ENCODE data around the gene GALNT2.

GALNT2 gene

DNA sequence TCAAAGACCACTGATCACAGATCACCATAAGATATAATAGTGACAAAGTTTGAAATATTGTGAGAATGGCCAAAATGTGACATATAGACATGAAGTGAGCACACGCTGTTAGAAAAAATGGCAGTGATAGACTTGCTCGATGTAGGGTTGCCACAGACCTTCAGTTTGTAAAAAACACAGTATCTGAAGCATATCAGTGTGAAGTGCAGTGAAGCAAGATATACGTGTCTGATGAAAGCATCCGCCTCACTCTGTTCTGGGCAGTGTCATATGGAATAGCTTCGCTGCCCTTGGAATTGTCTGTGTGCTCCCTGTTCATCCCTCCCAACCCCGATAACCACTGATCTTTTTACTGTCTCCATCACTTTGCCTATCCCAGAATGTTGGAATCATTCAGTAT is 50.7 kb downstream of the GALNT2 start:
- DNase-seq, result no peak

DNA sequence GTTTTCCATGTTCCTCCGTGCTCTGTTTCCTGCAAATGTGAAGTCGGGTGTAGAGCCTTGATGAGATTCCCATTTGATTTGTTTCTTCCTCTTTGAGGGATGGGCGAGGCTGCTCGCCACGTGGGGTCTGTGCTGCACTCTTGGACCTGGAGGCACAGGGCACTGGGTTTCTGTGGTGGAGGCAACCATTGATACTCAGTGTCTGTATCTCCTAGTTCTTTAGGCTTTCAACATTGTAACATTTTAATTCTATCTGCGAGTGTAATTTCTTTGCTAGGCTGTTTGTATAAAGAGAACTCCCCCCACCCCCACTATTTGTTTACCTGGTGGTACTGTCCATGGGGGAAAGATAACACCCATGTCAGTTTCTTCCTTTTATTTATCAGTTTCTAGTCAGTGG is 52.3 kb downstream of the GALNT2 start:
- DNase-seq, result no peak

DNA sequence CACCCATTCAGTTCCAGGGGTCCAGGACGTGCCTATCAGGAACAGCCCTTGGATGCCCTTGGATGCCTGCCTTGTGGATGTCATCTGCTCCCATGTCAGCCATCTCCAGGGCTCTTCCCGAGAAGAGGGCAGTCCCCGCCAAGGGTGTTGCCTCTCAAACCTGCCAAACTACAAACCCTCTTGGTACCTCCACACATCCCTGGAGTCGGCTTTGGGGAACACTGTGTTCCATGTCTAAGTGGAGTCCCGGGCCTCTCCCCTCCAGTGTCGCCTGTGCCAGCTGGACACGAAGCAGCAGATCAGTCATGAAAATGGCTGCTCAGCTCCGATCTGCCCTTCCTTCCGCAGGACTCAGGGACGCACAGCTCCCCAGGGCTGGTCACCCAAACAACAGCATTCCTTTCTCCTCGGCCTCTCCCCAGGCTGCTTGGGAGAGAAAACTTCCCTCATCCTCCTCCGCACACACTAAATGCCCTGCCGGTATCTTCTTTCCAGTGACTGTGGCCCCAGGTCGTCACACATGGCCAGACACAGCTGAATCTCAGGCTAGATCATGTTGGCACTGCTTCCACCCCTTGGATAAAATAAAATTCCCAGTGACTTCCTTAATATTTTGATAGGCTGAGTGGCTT is 53.4 kb downstream of the GALNT2 start:
- no peak for DNase-seq

DNA sequence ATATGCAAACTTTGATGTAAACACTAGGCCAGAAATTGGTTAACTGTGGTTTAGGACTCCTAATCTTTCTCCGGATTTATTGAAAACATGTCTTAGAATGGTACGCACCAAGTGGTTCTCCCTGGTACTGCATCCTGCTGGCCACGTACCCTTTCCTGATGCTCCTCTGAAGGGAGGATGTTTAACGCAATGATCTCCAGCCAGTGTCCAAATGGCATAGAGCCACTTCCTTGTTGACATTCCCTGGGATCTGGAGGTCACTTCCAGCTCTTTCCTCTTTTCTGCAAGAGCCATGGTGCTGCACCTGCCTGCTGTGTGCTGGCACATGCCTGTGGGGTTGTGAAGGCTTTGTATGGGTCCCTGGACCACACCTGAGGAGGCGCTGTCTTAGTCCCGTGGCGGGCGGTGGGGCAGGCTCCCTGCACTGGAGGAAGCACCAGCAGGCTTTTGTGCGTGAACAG is 53.9 kb downstream of the GALNT2 start:
- DNase-seq, result no peak

DNA sequence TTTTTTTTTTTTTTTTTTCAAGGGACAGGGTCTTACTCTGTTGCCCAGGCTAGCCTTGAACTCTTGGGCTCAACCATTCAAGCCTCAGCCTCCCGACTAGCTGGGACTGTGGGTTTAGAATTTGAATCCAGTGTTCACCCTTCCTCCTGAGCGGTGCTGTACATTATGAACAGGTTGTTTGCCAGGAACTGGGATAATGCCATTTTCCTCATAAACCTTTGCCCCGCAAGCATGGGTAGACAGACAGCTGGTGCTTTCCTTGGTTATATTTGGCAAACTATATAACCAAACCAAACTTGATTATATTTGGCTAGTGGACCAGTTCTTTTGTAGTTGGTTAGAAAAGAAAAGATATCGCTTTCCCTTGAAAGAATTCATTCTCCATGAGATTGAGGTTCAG is 54.9 kb downstream of the GALNT2 start:
- no peak for DNase-seq

DNA sequence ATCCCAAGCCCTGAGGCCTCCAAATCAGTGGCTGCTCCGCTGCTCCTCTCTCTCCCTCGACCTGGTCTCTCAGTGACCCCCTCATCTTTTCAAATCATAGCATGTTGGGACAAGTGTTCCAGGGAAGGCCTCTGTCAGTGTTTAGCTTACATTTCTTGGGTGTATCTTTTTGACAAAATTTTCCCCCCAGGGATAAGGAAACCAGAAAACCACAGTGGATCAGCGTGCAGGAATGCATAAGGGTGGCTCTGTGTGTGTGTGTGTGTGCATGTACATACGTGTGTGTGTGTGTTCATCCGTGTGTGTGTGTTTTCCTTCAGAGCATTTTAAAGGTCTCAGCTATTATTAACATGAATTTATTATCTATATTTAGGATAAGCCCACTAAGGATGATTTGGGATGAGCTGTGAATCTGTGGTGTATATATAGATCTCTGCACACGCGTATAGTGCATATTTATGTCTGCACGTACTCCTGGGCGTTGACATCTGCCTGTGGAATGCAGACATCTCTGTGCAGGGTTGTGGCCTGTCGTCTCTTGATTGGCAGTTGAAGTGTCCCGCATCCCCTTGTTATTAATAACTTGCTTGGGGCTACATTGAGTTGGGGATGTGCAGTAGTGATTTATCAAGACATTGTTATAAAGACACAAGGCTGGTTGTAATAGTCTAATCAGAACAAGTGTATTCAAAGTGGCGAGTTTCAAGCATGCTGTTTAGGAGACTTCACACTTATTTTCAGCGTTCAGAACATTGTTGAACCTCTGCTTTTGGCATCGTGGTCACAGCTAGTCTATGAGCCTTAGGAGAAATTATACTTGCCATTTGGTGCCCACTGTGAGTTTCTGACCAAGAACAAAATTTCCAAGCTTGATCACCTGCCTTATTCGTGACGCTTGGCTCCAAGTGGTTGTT is 55.6 kb downstream of the GALNT2 start:
- DNase-seq, result no peak

DNA sequence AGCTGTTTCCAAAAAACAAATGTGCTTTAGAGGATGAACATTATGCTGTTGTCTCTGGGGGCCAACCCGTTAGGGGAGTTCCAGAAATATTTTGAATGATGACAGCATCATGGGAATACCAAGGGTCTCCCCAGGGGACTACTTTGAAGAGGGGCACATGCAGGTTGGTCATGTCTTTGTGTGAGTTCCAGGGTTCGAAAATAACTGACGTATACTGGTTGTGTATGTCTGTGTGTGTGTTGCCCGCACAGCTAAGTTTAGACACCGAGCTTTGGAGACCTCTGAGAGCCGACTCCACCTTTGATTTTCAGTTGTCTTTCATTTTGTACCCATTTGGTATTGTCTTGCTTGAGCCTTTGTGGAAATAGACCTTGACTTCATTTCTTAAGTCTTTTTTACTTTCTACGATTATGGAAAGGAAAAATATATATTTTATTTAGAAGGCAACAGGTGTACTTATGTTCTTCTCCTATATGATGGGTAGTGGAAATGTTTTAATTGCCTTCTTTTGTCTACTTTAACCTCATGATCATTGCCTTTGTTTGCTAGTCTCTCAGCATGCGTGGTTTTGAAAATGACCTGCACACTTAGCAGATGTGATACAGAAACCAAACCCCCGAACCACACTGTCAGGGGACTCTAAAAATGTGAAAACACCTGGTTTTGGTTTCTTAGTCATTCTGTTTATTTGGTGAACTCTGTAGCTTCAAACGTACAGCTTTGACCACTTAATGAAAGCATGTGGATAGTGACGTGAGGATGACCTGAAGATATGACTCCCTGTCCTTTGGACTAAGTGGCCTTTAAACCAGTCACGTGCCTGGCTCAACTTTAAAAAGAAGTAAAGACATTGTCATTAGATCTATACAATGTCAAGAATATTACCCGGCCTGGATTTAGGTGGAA is 56.5 kb downstream of the GALNT2 start:
- no peak for DNase-seq

DNA sequence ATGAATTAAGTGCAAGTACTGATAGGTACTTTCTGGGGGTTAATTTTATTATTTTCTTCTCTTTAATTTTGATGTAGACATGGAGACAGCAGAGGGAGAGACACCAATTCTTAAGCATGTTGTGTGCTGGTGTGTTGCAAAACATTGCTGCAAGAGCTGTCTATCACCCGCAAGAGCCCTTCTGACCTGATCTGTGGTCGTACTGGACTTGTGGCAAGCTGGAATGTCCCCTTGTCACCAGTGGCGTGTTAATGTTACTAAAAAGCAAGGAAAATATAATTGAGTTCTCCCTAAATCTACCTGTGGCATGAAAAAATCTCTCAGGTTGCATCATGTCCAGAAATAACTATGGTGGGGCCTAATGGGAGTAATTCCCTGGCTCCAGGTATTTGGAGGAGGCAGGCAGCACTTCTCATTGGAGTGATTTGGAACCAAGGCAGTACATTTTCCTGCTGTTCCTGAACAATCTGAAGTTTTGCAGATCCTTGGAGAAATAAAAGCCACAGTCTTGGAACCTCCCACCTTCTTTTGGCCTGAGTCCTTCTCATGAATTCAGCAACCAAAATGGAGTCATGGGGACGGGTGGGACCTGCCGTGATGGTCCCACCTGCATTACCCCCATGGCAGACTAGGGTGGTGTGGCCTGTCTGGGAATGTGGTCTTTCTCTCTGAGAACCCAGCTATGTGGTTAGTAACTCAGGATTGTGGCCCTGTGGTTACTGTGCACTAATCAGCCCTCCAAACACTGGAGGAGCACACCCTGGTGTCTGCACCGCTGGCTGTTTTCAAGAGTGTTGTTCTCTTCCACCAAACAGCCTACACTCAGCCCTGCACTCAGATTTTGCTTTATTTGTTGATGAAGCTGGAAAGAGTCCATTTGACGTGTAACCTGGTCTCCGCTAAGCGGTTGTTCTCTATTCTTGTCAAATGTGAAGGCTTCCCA is 57.4 kb downstream of the GALNT2 start:
- DNase-seq, result no peak

DNA sequence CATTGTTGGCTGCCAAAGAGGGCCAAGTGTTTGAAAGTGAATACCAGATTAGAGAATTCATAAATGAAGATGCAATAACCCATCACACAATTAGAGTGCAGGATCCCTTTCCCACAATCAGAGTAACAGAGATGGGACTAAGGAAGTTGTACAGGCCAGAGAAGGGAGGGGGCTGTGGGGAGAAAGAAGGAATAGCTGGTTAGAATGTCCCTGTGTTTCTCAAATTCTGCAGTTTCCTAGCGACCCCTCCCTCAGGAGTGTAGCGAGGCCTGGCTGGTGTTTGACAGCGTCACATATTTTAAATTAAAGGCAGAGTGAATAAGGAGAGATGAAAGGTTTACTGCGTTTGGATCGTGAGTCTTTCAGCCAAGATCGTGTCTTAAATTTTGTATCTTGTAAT is 58.1 kb downstream of the GALNT2 start:
- no peak for DNase-seq

DNA sequence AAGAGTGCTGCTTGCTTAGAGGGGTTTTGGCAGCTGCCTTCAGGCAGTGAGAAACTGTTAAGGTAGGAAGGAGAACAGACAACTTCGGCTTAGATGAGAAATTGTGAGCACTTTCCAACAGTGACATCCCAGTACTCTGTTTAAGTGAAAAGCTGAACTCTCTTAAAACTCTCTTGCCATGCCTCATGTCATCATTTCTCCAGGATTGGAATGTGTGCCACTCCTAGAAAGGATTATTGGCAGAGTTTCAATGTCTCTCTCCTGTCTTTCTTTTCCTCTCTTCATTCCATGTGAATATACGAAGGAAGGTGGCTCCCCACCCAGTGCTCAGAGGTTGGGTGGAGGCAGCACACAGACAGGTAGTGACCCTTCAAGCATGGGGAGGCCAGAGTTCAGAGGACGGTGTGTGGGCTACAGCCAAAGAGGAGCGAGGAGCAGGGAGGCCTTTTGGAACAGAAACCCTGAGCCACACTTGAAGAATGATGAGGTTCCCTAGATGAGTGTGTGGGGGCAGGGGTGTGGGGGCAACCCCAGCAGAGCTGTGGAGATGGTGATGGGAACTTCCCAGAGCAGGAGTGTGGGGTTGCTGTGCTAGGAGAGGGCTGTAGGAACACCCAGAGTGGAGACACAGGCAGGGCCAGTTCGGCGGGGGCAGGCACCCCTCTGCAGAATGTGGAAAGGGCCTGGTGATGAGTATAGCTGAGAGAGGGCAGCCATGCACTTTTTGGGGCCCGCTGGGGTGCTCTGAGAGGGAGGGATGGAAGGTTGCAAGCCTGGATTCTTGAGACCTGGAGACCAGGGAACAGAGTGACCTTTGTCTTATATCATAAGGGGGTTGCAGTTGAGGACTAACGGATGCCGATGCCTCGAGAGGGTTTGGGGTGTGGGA is 58.8 kb downstream of the GALNT2 start:
- no peak for DNase-seq

DNA sequence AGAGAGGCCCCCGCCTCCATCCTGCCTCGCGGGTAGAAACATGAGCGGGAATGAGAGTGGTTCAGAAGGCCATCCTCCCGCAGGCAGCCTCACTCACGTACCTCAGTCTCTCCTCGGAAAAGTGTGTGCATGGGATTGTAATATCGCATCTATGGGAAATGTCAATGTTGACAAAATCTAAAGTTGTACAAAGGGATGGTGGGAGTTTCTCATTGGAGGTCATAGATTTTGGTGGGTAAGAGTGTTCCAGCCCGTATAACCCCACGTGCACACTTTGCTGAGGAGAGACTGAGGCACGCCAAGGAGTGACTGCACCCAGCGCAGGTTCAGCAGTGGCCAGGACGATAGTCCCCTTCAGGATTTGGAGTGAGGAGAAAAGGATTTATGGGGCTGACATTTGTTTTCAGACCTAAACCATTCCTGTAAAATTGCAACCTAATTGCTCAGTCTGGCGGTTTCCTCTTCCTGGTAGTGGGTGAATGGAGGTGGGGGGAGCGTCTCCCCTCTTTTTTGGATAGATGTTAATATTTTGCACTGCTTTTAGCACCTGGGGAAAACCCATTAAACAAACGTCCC is 59.6 kb downstream of the GALNT2 start:
- DNase-seq, result no peak

DNA sequence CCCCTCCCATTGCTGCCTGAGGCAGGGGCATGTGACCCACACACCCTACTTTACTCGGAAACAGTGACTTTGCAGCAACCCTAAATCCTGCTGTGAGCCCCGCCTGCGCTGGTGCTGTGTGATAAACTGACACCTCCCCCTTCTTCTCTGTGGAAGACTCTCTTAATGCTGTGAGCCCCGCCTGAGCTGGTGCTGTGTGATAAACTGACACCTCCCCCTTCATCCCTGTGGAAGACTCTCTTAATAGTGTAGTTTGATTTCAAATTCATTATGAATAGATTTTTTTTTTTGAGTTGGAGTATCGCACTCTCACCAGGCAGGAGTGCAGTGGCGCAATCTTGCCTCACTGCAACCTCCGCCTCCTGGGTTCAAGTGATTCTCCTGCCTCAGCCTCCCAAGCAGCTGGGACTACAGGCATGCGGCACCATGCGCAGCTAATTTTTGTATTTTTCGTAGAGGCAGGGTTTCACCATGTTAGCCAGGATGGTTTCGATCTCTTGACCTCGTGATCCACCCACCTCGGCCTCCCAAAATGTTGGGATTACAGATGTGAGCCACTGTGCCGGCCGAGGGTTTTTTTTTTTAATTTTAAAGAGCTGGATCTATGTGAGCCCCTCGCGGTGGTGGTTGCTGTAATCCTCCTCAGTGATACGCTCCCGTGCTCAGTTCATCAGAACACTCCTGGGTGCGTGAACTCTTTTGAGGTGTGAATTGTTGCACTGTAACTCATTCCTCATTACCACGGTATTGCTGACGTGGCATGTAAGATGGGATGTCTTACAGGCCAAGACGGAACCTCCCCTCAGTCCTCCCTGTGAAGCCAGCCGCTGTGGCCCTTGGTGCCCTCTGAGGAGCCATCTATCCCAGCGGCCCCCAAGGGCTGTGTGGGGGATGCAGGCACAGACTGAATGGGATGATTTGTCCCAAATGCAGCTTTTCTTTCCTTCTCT is 60.3 kb downstream of the GALNT2 start:
- peak; percentile 29 for DNase-seq

DNA sequence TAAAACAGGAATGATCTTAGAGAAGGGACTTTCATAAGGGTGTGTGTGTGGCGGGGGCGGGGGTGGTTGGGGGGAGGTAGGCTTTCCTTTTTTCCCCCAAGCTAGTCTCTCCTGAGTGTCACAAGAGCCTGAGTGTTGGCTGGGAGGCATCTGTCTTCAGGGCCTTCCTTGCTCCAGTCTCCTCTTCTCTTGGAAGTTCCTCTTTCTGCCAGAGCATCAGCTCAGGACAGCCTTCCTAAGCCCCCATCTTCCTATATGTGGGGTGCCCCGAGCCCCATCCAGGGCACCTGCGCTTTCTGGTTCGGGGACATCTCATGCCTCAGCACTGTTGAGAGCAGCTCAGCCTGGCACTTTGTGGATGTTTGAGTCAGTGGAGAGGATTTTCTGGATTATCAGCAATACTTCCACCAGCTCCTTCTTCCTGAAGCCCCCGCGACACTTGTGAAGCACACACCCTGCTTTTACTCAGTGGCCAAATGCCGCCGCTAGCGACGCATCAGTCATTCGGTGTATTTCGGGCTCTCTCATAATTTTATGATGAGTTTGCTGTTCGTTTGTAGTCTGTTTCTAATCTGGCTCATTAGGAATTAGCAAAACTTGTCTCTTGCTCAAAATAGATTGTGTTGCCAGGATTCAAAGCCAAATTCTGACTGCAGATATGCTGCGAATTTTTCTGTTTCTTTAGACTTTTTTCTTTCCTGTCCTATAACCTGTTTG is 61.7 kb downstream of the GALNT2 start:
- DNase-seq, result no peak

DNA sequence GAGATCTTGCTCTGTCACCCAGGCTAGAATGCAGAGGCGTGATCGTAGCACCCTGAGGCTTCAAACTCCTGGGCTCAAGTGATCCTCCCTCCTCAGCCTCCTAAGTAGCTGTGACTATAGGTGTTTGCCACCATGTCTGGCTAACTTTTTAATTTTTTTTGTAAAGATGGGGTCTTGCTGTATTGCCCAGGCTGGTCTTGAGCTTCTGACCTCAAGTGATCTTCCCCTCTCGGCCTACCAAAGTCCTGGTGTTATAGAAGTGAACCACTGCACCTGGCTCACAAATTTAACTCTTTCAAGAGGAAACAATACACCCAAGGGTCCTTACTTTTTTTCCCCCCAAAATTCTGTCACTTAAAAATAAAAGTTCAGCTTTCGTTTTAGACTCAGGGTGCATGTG is 62.3 kb downstream of the GALNT2 start:
- no peak for DNase-seq

DNA sequence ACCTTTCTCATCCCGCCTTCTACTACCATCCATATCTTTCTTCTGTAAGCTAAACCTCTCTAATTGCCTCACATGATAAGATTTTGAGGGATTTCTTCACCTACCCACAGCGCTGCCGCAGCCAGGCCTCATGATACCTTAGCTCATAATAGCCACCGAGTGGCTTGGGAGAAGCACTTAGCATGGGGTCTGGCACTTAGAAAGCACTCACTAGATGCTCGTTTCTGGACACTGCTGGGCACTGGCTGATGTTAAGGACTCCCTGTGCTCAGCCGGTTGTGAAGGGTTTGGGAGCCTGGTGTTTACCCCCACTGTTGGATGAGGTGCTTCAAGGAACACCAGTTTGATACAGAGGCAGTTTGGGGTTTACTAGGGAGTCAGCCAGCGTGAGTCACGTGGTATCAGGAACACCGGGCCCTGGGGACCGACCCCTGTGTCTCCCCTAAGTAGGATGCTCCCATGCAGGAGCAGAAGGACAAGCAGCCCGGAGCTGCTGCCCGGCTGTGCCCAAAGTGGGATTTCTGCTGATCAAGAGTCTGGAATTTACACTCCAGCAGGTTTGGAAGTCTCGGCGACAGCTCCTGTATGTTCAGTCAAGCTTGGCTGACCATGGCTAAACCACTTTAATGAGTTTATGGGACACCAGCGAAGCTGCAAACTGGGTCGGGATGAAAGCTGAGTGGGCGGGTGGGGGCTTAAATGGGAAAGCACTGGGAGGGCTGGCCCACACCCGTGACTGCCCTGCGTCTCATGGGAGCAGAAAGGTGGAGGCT is 63.3 kb downstream of the GALNT2 start:
- no peak for DNase-seq

DNA sequence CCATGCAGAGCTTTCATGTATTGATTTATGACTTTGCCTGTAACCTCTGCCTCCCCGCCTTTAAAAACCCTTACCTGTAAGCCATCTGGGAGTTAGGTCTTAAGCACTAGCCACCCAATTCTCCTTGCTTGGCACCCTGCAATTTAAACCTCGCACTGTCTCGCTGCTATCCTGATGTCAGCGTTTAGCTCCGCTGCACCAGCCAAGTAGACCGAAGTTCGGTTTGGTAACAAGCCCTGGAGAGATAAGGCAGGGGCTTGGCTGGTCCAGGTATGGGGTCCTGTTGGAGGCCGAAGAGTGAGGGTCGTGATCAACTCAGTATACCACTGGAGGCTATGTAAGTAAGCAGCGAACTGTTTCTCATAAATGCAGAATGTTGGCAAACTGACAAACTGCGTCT is 64.4 kb downstream of the GALNT2 start:
- no peak for DNase-seq

DNA sequence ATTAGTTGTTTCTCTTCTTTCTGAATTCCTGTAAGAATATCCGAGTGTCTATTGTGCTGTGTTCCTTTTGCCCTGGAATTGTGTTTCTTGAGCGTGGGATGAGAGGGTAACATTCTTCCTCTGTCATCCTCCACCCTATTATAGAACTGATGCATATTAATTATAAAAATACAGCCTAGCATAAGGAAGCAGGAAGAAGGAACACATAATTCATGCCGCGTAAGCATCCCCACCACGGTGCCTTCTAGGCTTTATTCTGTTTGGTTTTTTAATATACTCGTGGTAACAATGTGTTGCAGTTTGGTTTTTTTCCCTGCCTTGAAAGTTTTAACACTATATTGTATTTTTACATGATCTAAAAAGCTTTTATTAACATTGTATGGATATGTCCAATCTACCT is 65.7 kb downstream of the GALNT2 start:
- no peak for DNase-seq

DNA sequence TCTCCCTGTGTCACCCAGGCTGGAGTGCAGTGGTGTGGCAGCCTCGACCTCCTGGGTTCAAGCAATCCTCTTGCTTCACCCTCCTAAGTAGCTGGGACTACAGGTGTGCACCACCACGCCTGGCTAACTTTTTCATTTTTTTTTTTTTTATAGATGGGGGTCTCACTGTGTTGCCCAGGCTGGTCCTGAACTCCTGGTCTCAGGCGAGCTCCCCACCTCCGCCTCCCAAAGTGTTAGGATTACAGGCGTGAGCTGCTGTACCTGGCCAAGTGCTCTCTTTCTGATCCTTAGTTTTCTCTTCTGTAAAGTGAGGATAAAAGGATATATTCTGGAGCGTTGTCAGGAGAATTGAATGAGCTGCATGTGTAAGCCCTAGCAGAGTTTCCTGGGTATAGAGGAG is 68.7 kb downstream of the GALNT2 start:
- DNase-seq, result no peak
